Measurements from ENCODE around the gene ZDHHC8.

The ZDHHC8 gene

GRCh38 chr22:20089977-20090729, 41.5 kb upstream of the ZDHHC8 start:
- TF ChIP-seq POLR2A (IDR thresholded peaks at IDR 0.05; ENCODE audit: low read depth, low read length) (no peak), TAF1 (IDR thresholded peaks at IDR 0.05; ENCODE audit: borderline replicate concordance, low read depth, low read length) (no peak), POLR2AphosphoS5 (IDR thresholded peaks at IDR 0.05; ENCODE audit: low read depth, low read length) (no peak)
- FAIRE-seq (no peak), DNase-seq (ENCODE audit: insufficient read length) (no peak)

GRCh38 chr22:20090730-20091240, 40.8 kb upstream of the ZDHHC8 start:
- DNase-seq (ENCODE audit: insufficient read length), result no peak
- TF ChIP-seq POLR2AphosphoS5 (IDR thresholded peaks at IDR 0.05; ENCODE audit: low read depth, low read length) (no peak), TAF1 (IDR thresholded peaks at IDR 0.05; ENCODE audit: borderline replicate concordance, low read depth, low read length) (no peak), POLR2A (IDR thresholded peaks at IDR 0.05; ENCODE audit: low read depth, low read length) (no peak)
- FAIRE-seq, result no peak

DNA sequence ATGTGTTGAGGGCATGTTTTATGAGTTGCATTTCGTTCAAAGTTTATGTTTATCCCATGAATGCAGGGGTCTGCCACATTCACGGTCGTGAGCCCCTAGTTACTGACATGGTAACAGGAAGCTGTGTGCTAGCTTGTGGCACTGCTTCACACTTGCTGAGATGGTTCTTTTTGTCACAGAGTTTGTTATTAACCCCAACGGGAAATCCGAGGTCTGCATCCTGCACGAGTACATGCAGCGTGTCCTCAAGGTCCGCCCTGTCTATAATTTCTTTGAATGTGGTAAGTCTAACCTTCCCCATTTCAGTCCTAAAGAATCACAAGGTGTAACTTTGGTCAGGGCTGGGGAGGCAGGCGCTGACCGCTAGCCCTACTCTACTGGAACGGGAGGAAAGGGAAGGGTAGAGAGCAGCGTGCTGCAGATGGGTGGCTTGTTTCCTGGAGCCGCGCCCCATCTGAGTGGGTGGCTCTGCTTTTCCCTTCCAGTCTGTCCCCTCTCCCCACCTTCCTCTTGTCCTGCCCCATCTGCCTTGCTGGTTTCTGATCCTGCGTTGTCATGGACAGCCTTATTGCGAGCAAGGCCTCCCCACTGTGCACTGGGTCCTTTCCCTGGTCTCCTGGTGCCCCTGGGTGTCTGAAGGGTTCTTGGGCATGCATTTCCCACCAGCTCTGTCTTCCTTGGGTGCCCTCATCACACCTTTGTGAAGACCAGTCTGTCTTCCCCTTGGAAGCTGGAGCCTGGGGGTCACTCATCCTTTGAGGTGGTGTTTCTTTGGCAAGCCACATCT, 39.7 kb upstream of the ZDHHC8 start:
- TF ChIP-seq POLR2AphosphoS5 (IDR thresholded peaks at IDR 0.05; ENCODE audit: low read depth, low read length), result no peak
- TF ChIP-seq TAF1 (IDR thresholded peaks at IDR 0.05; ENCODE audit: borderline replicate concordance, low read depth, low read length), result no peak
- TF ChIP-seq POLR2A (IDR thresholded peaks at IDR 0.05; ENCODE audit: low read depth, low read length), result no peak
- no peak for DNase-seq (ENCODE audit: insufficient read length)
- no peak for FAIRE-seq

DNA sequence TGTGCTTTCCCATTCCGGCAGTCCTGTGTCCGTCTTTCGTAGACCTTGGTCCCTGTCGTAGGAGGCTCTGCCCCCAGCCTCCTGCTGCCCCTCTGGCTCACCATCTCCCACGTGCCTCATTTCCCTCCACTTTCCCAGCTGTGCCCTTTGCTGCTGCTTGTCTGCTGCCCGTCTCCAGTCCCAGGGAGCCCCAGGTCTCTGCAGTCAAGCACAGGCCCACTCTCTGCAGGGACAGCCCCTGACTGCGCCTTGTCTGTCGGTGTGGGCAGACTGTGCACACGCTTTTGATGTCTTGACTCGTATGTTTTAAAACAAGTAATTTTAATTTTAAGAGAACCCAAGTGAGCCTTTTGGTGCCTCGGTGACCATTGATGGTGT, 39.1 kb upstream of the ZDHHC8 start:
- FAIRE-seq (no peak), DNase-seq (ENCODE audit: insufficient read length) (no peak)
- no peak for TF ChIP-seq TAF1 (IDR thresholded peaks at IDR 0.05; ENCODE audit: borderline replicate concordance, low read depth, low read length)
- TF ChIP-seq POLR2AphosphoS5 (IDR thresholded peaks at IDR 0.05; ENCODE audit: low read depth, low read length), result no peak
- TF ChIP-seq POLR2A (IDR thresholded peaks at IDR 0.05; ENCODE audit: low read depth, low read length), result no peak

DNA sequence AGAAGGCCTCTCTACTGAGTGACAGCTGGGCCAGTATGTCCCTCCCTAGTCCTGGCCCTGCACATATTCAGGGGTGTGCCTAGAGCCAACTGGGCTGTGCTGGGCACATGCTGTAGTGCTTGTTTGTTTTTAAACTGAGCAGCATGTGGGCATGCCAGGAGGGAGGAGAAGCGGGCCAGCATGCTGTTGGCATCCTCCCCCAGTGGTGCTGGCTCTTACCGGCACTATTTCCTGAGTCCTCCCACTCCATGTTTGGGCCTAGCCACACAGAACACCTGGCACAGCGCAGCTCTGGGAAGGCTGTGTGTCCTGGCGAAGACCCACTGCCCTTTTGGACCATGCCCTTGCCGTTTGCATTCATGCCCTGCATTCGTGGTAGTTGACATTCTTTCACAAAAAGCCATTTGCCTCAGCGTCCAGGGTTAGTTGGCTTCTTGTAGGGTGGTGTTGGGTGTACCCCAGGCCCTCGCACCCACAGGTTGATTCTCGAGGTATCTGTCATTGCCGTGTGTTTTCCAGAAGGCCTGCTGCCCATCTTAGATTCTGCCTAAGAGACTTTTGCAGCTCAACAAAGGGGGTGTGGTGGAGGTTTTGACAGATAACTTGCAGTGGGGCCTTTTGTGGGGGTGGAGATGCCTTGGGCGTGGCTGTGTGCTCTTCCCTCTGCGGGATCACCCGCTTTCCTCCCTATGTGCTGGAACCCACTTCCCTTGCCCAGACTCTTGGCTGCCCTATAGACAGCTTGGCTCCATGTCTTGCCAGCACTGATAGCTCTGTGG, 38.0 kb upstream of the ZDHHC8 start:
- DNase-seq (ENCODE audit: insufficient read length), result no peak
- no peak for FAIRE-seq
- no peak for TF ChIP-seq POLR2A (IDR thresholded peaks at IDR 0.05; ENCODE audit: low read depth, low read length)
- TF ChIP-seq TAF1 (IDR thresholded peaks at IDR 0.05; ENCODE audit: borderline replicate concordance, low read depth, low read length), result no peak
- TF ChIP-seq POLR2AphosphoS5 (IDR thresholded peaks at IDR 0.05; ENCODE audit: low read depth, low read length), result no peak

GRCh38 chr22:20094197-20094807, 37.3 kb upstream of the ZDHHC8 start:
- no peak for FAIRE-seq
- TF ChIP-seq POLR2AphosphoS5 (IDR thresholded peaks at IDR 0.05; ENCODE audit: low read depth, low read length), result no peak
- no peak for TF ChIP-seq TAF1 (IDR thresholded peaks at IDR 0.05; ENCODE audit: borderline replicate concordance, low read depth, low read length)
- no peak for TF ChIP-seq POLR2A (IDR thresholded peaks at IDR 0.05; ENCODE audit: low read depth, low read length)
- no peak for DNase-seq (ENCODE audit: insufficient read length)

- DNase-seq (ENCODE audit: insufficient read length), result no peak
- no peak for FAIRE-seq
- TF ChIP-seq POLR2AphosphoS5 (IDR thresholded peaks at IDR 0.05; ENCODE audit: low read depth, low read length) (no peak), TAF1 (IDR thresholded peaks at IDR 0.05; ENCODE audit: borderline replicate concordance, low read depth, low read length) (no peak), POLR2A (IDR thresholded peaks at IDR 0.05; ENCODE audit: low read depth, low read length) (no peak)
These were observed 36.1 kb upstream of the ZDHHC8 start for GRCh38 chr22:20095521-20095920.

DNA sequence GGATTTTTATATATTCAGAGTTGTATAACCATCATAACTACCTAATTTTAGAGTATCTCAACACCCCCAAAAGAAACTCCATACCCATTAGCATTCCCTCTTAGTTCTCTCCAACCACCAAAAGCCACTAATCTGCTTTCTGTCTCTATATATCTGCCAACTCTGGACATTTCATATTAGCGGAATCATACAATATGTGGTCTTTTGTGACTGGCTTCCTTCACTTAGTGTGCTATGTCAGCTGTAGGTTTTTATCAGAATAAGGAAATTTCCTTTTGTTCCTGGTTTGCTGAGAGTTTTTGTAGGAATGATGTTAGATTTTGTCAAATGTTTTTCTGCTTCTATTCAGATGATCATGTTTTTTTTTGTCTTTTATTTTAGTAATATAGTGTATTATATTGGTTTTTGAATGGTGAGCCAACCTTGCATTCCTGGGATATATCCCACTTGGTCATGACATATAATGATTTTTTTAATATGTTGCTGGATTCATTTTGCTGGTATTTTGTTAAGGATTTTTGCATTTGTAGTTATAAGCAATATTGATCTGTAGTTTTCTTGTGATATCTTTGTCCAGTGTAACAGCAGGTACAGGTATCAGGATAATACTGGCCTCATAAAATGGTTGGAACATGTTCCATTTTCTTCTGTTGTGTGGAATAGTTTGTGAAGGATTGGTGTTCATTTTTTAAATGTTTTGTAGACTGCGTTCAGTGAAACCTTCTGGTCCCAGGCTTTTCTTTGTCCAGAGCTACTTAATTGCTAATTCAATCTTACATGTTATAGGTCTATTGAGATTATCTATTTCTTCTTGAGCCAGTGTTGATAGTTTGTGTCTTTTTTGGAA, 34.8 kb upstream of the ZDHHC8 start:
- no peak for DNase-seq (ENCODE audit: insufficient read length)
- no peak for FAIRE-seq
- TF ChIP-seq POLR2A (IDR thresholded peaks at IDR 0.05; ENCODE audit: low read depth, low read length), result no peak
- no peak for TF ChIP-seq POLR2AphosphoS5 (IDR thresholded peaks at IDR 0.05; ENCODE audit: low read depth, low read length)
- no peak for TF ChIP-seq TAF1 (IDR thresholded peaks at IDR 0.05; ENCODE audit: borderline replicate concordance, low read depth, low read length)

GRCh38 chr22:20099099-20099711, 32.4 kb upstream of the ZDHHC8 start:
- TF ChIP-seq POLR2A (IDR thresholded peaks at IDR 0.05; ENCODE audit: low read depth, low read length) (no peak), TAF1 (IDR thresholded peaks at IDR 0.05; ENCODE audit: borderline replicate concordance, low read depth, low read length) (no peak)
- FAIRE-seq, result no peak
- no peak for DNase-seq (ENCODE audit: insufficient read length)

DNA sequence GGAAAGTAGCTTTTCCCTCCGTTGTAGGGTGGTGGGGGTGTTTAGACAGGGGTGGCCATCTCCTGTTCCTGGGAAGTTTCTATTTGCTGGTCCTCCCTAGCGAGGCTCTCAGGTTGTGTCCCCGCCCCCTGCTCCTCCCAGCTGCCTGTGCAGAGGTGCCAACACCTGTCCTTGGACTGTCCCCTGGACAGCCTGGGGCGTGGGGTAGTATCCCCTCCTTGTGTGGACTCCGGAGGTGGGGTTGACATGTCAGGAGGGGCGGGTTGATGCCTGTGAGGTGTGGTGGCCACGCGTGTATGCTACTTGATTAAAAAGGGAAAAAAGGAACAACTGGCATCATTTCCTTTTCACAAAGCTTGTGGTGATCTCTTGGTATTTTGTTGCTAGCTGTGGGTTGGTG, 30.0 kb upstream of the ZDHHC8 start:
- DNase-seq (ENCODE audit: insufficient read length) (no peak), FAIRE-seq (no peak)
- TF ChIP-seq TAF1 (IDR thresholded peaks at IDR 0.05; ENCODE audit: borderline replicate concordance, low read depth, low read length) (no peak), POLR2A (IDR thresholded peaks at IDR 0.05; ENCODE audit: low read depth, low read length) (no peak)
